Uterus (tissue), 4 donors: ENCODE measurements around the gene MCAT. TPM values are rescaled to one million over a fixed set of nuclear protein-coding genes. Genes with fewer than 3 reads are reported as not detected.
"Not testable (repeated sequence)": the region's sequence is repeated elsewhere in the genome, so short reads cannot be mapped to it uniquely, and the experiment has no call there.

ENCODE experiments used
- DNase-seq, 2 donors: peaks; one replicate each; pipeline ENCODE4 v3.0.0-alpha.2; 2019 to 2020
- H3K27ac ChIP-seq, 2 donors: fragments of 200-600 bp; sonication (generic); 1 replicate in 1 of 2; 2 replicates in 1 of 2; pipeline ENCODE4 v1.5.1; 2016 to 2018
- H3K27me3 ChIP-seq, 2 donors: fragments of 200-600 bp; sonication (generic); one replicate each; pipeline ENCODE4 v1.5.1; 2018 to 2019; ENCODE audit warnings: control low read depth in 1 of 2
- H3K36me3 ChIP-seq, 2 donors: fragments of 200-600 bp; sonication (generic); one replicate each; pipeline ENCODE4 v1.5.1; 2019; ENCODE audit warnings: control low read depth in 1 of 2
- H3K4me1 ChIP-seq, 2 donors: fragments of 200-600 bp; sonication (generic); one replicate each; pipeline ENCODE4 v1.5.1; 2018 to 2019; ENCODE audit warnings: control low read depth in 1 of 2
- H3K4me3 ChIP-seq, 2 donors: fragments of 200-600 bp; sonication (generic); 1 replicate in 1 of 2; 2 replicates in 1 of 2; pipeline ENCODE4 v1.5.1; 2018 to 2019; ENCODE audit warnings: mild to moderate bottlenecking in 1 of 2
- H3K9me3 ChIP-seq, 2 donors: fragments of 200-600 bp; sonication (generic); one replicate each; pipeline ENCODE4 v1.5.1; 2019; ENCODE audit warnings: control low read depth in 1 of 2
- CTCF ChIP-seq, 4 experiments: fragments of 200-600 bp in 2 of 4; fragments of 450-650 bp in 2 of 4; sonication (generic) in 2 of 4; IDR thresholded peaks; one replicate each; pipeline ENCODE4 v1.5.1; 2016 to 2019; ENCODE audit warnings: antibody characterized with exemption in 4 of 4, mild to moderate bottlenecking in 2 of 4, moderate library complexity in 1 of 4
- POLR2A ChIP-seq, 2 donors: fragments of 450-650 bp; IDR thresholded peaks; one replicate each; pipeline ENCODE4 v1.6.1; 2016; ENCODE audit warnings: antibody characterized with exemption in 2 of 2, mild to moderate bottlenecking in 1 of 2, moderate library complexity in 1 of 2
- intact Hi-C: fragments of 100-400 bp; cut with DNase I; formaldehyde crosslinking; loops from one replicate; pipeline ENCODE4 v1.15.1; 2023; ENCODE audit warnings: low total_unique reads
- total RNA-seq, 4 donors: library from RNA; depleted of rRNA in 3 of 4; stranded (reverse); fragments of >200 nt in 3 of 4; gene quantifications; one replicate each; pipeline versions ENCODE4 v1.1.0 to v1.2.4, GENCODE V29; 2014 to 2023
- donor health status: DM: yes; HTN: yes; CAD: no.

MCAT gene
- total RNA-seq, 4 donors from 2014 or later, result 7.6 to 102 (median 17.6) TPM

GRCh38 chr22:43109511-43109910, 33.7 kb downstream of the MCAT start:
- peaks cover 8 to 14% of the 10 kb centered on the region in 2 donors for H3K27me3 ChIP-seq
- intact Hi-C loops, result no loop called here
- no peak for DNase-seq
- H3K9me3 ChIP-seq, result no peaks in the 10 kb centered on the region
- H3K36me3 ChIP-seq, result no peaks in the 10 kb centered on the region
- H3K4me1 ChIP-seq, result peaks cover 0 to 12% of the 10 kb centered on the region in 2 donors
- H3K4me3 ChIP-seq, result no peak overlapping the region
- no peak overlapping the region for H3K27ac ChIP-seq
- TF ChIP-seq CTCF (IDR thresholded peaks at IDR 0.05) (no peak), POLR2A (IDR thresholded peaks at IDR 0.05) (no peak)

- intact Hi-C loops, result no loop called here
- Histone ChIP-seq H3K36me3 (no peaks in the 10 kb centered on the region), H3K9me3 (no peaks in the 10 kb centered on the region), H3K27me3 (peaks cover 0 to 9% of the 10 kb centered on the region in 2 donors), H3K4me3 (no peak overlapping the region), H3K27ac (no peak overlapping the region), H3K4me1 (peaks cover 0 to 9% of the 10 kb centered on the region in 2 donors)
- no peak for TF ChIP-seq POLR2A (IDR thresholded peaks at IDR 0.05)
- no peak for TF ChIP-seq CTCF (IDR thresholded peaks at IDR 0.05)
- DNase-seq, result no peak
These were observed 36.9 kb downstream of the MCAT start for GRCh38 chr22:43106302-43106701.

- H3K9me3 ChIP-seq, DNase-seq, H3K27me3 ChIP-seq, H3K36me3 ChIP-seq, H3K27ac ChIP-seq, intact Hi-C loops, H3K4me1 ChIP-seq, H3K4me3 ChIP-seq: not testable (repeated sequence)
These were observed 38.2 kb downstream of the MCAT start for GRCh38 chr22:43104950-43105349.

GRCh38 chr22:43104056-43104625, 39.1 kb downstream of the MCAT start:
- H3K4me1 ChIP-seq, result not testable (repeated sequence)

GRCh38 chr22:43101306-43101705, 41.9 kb downstream of the MCAT start:
- no peak overlapping the region for H3K27ac ChIP-seq
- no peaks in the 10 kb centered on the region for H3K9me3 ChIP-seq
- H3K36me3 ChIP-seq, result no peaks in the 10 kb centered on the region
- no peak overlapping the region for H3K4me3 ChIP-seq
- no peaks in the 10 kb centered on the region for H3K27me3 ChIP-seq
- intact Hi-C loops, result no loop called here
- no peak for DNase-seq
- no peak for TF ChIP-seq POLR2A (IDR thresholded peaks at IDR 0.05)
- TF ChIP-seq CTCF (IDR thresholded peaks at IDR 0.05), result no peak
- no peaks in the 10 kb centered on the region for H3K4me1 ChIP-seq

More at GRCh38 chr22:43104056-43104625, 39.1 kb downstream of the MCAT start:
- H3K4me3 ChIP-seq, H3K9me3 ChIP-seq, H3K27ac ChIP-seq, H3K27me3 ChIP-seq, DNase-seq, intact Hi-C loops, H3K36me3 ChIP-seq: not testable (repeated sequence)

- no peak for TF ChIP-seq CTCF (IDR thresholded peaks at IDR 0.05)
- no peak for TF ChIP-seq POLR2A (IDR thresholded peaks at IDR 0.05)
- Histone ChIP-seq H3K4me1 (no peaks in the 10 kb centered on the region), H3K27me3 (no peaks in the 10 kb centered on the region), H3K36me3 (no peaks in the 10 kb centered on the region), H3K4me3 (no peak overlapping the region), H3K27ac (no peak overlapping the region), H3K9me3 (no peaks in the 10 kb centered on the region)
- no peak for DNase-seq
- intact Hi-C loops, result no loop called here
These were observed 43.0 kb downstream of the MCAT start for GRCh38 chr22:43100225-43100624.
